D341Med (cell line): ENCODE measurements around the gene COPS9.

ENCODE experiments used
- DNase-seq: peaks from one replicate; pipeline ENCODE4 v3.0.0; 2012; ENCODE audit warnings: low spot score

Gene COPS9

DNA sequence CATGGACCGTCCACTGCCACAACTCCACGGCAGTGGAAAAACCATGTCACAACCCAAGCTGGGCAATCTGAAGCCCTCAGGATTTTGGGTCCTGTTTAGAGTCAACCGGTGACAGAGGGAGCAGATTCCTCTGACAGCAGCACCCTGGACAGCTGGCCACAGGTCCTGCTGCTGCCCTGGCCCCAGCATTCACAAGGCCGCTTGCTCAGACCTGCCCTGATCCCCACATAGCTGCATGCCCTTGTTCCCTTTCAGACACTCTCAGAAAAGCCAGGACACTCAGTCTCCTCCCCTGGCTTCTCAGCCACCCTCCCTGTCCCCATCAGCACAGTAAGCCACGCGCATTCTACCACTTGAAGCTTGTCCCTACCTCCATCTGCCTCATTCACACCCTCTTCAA lies 1.6 kb downstream of the COPS9 start:
- no peak for DNase-seq

DNA sequence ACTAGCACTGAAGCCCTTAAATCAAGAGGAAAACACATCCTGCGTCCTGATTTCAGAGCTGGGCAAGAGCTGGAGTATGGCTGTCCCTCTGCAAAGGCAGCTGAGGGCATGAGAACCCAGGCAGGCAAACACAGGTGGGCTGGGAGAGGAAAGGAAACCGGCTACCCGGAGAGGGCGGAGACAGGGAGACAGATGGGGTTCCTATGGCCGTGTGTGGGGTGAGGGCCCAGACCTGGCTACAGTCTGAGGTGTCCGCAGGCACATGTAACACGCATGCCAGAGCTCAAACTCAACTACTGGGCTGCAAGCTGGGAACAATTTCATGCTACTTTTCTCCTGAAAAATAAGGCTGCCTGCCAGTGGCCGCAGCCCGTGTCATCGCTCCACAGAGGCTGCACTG lies 2.7 kb downstream of the COPS9 start:
- DNase-seq: no peak

DNA sequence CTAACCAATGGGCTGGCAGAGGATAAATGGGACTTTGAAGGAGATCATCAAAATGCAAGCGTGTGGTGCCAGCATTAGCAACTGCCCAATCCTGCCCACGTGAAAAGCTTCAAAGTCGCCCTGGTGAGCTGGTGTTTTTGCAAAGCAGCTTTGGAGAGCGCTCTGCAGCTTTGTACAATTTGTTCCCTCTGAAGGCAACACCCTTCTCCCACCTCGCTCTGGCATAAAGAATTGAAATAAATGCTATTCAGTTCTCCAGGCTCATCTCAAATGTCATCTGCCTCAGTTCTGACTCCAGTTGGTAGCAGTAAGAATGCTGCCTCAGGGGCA lies 3.5 kb downstream of the COPS9 start:
- DNase-seq: no peak

DNA sequence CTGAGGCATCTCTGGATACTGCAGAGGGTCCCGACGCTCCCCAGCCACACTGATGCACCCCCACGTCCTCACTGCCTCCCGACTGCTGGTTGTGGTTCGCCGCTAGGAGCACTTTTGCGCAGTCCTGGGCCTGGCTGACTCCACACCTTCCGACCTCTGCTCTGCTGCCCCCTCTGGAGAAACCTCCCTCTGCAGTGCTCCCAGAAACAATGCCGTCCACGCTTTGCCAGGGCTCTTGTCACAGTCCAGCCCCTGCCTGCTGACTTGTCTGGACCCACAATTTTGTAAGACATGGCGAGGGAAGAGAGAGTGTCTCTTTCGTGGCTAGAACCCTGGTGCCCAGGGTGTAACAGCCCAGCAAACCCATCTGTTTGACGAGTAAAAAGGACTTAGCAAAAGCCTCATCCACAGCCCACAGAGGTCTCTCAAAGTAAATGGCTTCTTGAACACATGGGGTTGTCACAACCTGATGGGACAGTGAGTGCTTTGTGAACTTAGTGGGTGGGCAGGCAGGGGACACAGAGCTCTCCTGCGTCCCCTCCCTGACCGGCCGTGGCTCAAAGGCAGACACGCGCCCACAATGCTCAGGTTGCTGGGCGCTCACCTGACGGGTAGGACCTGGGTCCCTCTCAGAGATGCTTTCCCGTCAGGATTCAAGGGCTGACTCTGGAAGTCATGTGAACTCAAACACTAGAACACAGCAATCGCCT lies 4.0 kb downstream of the COPS9 start:
- no peak for DNase-seq

DNA sequence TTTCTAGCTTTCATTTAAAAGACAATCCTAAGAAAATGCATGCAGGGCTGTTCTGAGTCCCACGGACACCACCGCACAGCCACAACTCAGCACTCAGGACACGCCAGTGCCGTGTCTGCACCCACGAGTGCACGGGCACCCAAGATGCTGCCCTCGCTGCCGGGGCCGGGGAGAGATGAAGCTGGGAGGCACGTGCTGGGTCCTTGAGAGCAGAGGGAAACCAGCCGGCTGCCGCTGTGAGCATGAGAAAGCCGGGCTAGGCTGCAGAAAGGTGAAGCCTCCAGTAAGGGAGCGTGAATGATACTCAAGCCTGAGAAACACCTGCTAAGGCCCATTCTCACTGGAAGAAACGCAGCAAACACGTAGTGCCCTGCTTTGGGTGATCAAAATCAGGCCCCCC lies 4.8 kb downstream of the COPS9 start:
- DNase-seq: no peak

DNA sequence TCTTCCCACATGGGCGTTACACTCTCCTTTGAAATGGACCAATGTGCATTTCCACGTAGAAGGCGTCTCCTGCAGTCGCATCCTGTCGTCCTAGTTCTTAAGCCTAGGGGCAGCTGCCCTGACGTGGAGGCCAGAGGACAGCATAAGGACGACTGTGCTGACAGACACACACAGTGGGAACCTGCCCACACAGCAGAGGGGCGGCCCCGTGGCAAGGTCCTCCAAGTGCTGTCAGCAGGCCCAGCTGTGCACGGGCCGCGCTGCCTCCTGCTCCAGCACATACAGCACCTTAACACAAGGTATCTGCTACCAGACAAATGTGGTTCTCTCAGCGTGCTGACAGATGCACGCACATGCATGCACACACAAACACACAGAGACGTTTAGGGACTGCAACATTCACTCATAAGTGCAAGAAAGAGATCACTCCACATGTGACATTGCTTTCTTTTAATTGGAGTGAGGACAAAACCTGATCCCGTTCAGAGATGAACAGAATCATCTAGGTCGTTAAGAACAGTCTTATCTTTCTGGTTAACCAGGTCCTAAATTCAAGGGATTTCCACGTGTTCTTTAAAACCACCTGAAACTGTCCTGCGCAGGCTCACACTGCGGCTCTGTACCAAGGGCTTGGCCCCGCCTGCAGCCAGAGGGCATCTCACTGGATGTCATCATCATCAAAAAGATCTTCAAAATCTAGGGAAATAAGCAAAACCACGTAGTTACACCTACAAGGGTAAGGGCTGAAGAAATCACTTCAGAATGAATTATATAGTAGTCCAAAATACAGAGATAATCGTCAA lies 5.5 kb downstream of the COPS9 start:
- DNase-seq: no peak

DNA sequence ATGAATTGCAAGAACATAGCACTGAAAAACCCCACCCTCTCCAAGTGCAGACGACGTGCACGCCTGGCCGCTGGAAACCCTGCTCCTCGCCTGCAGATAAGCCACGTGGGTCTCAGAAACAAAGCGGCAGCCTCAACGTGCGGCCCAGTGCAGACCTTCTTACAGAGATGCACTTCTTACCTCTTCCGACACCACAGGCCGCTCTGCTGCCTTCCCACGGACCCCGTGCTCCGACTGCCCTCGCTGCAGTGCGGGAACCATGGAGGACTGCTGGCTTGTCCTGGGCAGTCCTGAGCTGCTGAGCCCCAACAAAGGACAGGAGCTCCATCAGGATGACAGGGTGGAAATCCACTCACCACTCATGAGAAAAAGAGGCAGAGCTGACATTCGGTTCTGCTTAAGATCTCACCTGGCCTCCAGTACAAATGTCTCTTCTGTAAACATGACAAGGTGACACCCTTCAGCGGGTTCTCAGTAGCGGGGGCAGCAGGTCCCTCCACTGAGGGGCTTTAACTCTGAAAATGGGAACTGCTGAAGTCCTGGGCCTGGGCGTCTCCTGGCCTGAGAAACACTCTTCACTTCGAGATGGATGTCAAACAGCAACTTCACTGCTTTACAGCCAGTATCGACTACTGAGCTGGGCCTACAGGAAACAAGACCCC lies 6.2 kb downstream of the COPS9 start:
- no peak for DNase-seq

DNA sequence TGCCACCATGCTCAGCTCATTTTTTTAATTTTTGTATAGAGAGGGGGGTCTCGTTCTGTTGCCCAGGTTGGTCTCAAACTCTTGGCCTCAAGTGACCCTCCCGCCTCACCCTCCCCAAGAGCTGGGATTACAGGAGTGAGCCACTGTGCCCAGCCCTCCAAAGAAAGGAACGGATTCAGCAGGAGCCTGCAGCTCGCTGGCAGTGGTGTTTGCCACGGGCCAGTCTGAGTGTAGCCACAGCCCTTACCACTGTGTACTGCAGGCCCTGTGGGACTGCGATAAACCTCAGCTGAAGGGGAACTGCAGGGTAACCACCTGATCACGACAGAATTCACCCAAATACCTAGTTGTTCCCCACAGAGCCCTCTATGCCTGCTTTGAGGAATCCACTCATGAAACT lies 6.8 kb downstream of the COPS9 start:
- no peak for DNase-seq

DNA sequence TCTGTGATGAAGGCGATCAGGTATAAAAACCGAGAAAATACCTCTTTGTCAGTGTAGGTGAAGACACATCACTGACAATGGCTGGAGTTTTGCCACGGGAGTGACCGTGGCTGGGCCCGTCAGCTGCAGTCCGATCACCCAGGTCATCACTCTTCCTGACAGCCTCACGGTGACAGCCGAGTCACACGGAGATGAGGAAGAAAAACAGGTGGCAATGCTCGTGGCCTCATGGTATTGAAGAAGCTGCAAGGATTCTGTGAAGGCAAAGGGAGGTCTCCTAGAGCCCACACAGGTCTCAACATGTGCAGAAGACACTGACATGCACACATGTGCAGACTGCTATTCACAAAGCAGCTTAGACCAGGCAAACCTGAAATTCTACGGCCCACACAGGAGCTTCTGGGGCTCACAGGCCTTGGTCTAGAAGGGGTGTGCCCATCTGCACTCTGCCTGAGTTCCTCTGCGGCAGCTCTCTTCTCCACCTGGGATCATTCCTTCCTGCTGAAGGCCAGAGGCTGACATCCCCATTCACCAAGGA lies 7.4 kb downstream of the COPS9 start:
- DNase-seq: no peak

DNA sequence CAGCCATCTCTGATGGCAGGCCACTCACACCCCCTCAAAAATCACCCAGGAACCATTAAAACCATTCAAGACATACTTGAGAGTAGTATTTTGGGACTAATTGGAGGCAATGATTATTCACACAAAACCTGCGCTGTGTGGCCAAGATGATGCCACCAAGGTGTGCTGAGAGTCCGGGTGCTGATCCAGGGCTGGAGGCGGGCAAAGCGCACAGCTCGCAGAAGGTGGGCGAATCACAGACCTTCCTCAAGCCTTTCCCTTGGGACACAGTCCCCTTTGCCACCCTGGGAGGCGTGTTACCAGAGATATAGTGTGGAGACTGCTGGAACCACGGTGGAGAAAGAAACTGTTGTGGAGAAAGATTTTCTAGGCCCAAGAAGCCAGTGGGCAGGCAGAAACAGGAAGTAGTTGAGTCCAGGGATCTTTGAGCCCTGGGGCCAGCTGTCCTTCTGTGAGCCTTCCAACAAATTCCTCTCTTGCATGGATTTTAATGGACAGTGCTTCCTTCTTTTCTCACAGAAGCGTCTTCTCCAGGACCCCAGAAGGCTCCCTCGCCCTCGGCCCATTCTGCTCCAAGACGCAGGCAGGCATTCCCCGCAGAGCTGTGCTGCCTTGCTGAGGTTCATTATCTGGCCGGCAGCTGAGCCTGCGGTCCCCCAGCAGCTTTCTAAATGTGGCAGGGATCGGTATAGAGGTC lies 8.0 kb downstream of the COPS9 start:
- DNase-seq: no peak

DNA sequence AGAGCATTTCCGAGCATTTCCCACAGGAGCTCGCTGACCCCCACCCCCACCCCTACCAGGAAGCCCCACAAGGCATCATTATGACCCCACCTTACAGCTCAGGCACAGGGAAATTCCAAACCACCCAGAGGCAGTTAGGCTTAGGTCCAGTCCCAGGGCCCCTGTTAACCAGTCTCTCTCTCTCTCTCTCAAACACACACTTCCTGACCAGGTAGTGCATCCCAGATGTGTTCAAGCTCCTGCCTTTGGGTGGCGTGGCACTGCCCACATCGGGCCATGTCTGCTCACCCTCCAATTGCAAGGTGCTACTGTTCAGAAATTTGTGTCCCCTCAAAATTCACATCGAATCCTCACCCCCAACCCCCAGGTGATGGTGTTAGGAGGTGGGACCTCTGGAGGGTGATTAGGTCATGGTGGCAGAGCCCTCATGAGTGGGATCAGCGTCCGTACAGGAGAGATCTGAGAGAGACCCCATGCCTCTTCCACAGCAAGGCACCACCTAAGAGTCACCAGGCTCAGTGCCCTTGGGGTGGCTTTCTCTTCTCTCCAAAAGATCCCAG lies 8.8 kb downstream of the COPS9 start:
- DNase-seq: no peak

DNA sequence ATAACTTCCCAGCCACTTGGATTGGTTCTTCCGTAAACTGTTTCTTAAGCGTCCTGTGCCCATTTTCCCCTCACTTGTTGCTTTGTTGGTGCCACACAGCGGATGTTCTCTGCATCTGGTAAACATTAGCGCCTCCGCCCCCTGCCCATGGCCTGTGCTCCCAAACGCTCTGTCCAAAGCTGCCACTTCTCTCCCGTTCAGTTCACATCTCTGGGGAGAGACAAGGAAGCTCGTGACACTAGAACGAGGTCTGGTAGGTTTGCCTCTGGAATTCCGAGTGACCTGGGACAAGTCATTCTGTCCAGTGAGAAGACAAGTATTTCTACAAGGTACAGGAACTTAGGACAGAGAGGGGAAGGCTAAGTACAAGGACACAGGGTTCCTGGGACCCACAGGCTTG lies 9.4 kb downstream of the COPS9 start:
- no peak for DNase-seq

DNA sequence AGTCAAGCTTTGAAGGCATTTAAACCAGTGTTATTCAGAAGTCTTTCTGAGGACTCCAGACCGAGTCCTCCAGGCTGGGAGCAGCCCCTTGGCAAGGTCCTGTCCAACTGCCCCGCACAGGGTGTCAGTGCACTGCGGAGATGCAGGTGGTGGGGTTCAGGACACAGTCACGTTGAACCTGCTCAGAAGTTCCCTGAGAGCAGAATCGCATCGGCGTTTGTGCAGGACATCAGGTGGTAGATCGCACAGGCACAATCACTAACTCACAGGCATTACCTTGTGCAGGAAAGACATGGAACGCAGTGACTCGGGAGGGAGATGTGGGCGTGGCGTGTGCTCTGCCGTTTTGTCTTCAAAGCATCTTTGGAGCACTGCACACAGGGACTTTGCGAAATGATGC lies 10.4 kb downstream of the COPS9 start:
- DNase-seq: no peak

DNA sequence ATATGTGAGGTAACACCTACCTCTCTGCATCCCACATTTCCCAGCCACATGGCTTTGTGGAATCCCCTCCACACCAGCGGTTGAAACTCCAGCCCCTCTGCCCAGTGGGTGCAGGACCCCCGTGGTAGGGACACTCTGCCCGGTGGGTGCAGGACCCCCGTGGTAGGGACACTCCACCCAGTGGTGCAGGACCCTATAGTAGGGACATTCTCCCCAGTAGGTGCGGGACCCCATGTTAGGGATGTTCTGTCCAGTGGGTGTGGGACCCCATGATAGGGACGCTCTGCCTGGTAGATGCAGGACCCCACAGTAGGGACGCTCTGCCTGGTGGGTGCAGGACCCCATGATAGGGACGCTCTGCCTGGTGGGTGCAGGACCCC lies 11.5 kb downstream of the COPS9 start:
- DNase-seq: no peak

DNA sequence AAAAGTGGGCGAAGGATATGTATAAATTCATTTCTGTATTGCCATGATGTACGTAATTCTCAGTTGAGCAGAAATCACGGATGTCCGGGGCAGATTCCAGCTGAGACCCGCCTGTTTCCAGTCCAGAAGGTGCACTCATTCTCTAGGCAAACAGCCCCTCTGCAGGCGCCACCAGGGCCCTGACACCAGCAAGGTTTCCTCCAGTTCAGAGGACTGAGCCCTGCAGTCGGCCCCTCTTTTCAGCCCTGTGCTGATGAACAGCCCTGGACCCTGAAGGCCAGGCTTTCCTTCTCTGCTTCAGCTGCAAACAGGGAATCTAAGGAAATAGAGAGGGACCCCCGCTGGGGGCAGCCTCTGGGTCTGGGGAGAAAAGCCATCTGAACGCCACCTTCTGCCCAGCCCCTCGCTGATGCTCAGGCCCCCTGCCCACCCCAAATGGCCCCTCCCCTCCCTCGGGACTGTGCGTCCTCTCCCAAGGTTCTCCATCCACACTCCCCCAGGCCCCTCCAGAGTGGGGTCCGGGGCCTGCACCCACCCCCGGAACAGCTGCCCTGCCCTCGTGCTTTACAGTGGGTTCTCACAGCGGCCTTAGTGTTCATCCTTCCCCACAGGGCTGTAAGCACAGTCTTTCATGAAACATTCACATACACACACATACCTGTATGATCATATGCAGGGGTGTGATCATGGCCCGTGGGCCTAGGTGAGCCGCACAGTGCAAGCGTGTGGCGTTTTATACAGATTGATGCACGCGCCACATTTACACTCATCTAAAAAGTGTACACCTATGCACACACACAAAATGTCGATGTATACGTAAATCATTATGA lies 12.1 kb downstream of the COPS9 start:
- no peak for DNase-seq

DNA sequence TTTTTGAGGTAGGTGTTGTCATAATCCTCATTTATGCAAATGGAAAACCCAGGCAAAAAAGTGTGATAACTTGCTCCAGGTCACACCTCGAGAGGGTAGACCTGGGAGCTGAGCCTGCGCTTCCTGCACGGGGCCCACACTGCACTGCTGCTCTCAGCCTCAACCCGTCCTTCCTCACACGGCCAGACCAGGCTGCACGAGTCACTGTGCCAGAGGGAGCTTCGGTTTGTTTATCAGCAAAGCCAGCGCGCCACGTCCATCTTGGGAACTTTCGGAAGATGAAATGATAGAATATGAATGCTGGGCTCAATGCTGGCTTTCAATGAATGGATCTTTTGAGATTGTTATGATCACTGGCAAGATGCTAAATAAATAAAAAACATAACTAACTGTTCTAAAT lies 14.4 kb downstream of the COPS9 start:
- peak; percentile 6 for DNase-seq

DNA sequence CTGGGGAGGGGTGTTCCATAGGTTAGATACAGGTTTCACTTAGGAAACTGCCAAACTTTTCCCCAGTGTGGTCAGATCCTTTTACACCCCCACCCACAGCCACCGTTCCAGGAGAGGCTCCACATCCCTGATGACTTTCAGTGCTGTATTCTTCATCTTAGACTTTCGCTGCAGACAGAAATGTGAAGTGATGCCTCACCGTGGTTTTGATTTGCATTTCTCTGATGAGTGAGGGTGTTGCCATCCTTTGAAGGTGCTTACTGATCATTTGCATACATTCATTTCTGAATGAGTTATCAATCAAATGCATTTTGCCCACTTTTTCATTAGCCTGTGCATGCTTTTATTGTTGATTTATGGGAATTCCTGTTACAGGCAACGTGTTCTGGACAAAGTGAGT lies 14.9 kb downstream of the COPS9 start:
- DNase-seq: peak; percentile 5

DNA sequence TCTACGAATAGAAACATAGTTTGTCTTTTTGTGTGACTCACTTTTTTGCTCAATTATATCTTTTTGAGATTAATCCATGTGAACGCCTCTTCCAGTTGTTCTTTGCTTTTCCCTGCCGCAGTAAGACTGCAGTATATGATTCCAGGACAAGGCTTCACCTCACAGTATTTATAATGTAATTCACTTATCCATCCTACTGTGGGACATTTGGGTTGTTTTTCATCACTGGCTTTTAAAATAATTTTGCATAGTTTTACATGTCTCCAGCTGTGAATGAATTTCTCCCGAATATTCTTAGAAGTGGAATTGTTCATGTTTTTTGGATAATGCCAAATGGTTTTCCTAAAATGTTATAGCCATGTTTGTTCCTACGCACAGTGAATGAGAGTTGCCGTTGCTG lies 21.9 kb downstream of the COPS9 start:
- DNase-seq: no peak

DNA sequence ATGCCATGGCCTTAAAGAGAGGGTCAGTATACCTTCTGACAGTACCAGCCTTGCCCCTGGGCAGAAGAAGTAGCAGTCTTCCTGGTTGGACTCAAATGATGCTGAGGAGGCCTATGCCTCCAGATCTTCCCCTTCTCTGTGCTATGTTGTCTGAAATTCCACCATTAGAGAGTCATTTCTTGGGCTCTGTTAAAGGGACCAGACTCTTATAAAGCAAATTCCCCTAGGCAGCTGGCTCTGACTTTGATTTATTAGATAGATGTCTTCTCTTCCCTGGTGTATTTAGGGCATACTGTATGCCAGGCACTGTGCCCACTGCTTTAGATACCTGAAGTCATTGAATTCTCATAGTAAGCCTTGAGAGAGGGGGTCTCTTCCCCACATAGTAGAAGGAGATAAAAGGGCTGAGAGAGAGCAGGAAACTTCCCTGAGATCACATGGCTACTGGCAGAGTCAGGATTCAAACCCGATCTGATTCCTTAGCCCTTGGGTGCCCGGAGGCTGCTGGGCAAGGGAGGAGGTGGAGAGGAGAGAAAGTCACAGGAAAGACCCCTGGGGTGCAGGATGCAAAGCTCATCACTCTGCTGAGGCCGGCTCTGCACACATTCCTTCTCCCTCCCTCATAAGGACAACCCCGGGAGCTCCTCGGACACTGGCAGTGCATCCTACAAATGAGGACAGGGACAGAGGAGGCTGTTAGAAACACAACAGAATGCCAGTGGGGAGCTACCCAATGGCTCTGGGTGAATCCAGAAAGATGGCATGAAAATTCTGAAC lies 23.0 kb downstream of the COPS9 start:
- DNase-seq: peak; percentile 10

DNA sequence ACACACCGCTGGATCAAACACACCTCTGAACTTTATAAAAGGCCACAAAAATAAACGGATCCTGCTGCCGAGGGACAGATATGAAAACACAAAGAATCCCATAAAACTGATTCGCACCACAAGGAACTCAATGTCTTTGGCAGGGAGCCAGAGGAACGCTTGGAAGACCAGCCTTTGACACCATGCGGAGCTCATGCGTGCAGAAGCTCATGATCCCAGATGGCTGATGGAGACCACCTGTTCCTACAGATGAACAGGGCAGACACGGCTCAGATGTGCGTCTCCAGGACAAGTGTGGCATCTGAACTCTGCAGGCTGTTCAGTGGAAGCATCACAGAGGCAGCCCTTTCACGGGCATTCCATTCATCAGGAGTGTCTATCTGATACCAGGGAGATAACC lies 24.9 kb downstream of the COPS9 start:
- DNase-seq: peak; percentile 4

DNA sequence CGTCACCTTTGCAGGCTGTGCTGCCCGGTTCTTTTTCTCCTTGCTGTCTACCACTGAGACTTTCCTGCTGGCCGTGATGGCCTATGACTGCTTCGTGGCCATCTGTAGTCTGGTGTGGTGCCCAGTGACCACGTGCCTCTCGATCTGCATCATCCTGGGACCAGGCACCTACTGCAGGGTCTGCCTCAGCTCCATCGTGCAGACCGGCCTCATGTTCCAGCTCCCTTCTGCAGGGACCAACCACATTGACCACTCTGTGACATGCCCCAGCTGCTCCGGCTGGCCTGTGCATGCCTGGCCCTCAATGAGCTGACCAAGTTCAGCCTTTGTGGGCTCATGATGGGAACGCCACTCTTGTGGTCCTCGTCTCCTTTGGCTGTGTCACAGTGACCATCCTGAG lies 26.7 kb downstream of the COPS9 start:
- peak; percentile 6 for DNase-seq
